Sigmoid colon (tissue), 7 donors: ENCODE measurements around the gene COX6B2. TPM values are rescaled to one million over a fixed set of nuclear protein-coding genes. Genes with fewer than 3 reads are reported as not detected.

Experiments
- DNase-seq: peaks from one replicate; pipeline ENCODE4 v3.0.0-alpha.2; 2019
- H3K27ac ChIP-seq, 4 donors: fragments of 200-600 bp; sonication (generic); one replicate each; pipeline ENCODE4 v1.5.1; 2016 to 2019; ENCODE audit warnings: mild to moderate bottlenecking in 1 of 4
- H3K27me3 ChIP-seq, 3 donors: fragments of 200-600 bp; sonication (generic); one replicate each; pipeline ENCODE4 v1.5.1; 2019; ENCODE audit warnings: mild to moderate bottlenecking in 1 of 3
- H3K36me3 ChIP-seq, 4 donors: fragments of 200-600 bp; sonication (generic); one replicate each; pipeline ENCODE4 v1.5.1; 2016 to 2019
- H3K4me1 ChIP-seq, 4 donors: fragments of 200-600 bp; sonication (generic); one replicate each; pipeline ENCODE4 v1.5.1; 2017 to 2019
- H3K4me3 ChIP-seq, 4 donors: fragments of 200-600 bp; sonication (generic); one replicate each; pipeline ENCODE4 v1.5.1; 2017 to 2019; ENCODE audit warnings: mild to moderate bottlenecking in 2 of 4, moderate library complexity in 1 of 4
- H3K9me3 ChIP-seq, 4 donors: fragments of 200-600 bp in 3 of 4; sonication (generic) in 3 of 4; one replicate each; pipeline versions ENCODE4 v1.5.1 to v1.6.1; 2013 to 2019
- EP300 ChIP-seq, 4 donors: sonication (generic); formaldehyde crosslinking; IDR thresholded peaks; one replicate each; pipeline ENCODE4 v1.6.1; 2017; ENCODE audit warnings: antibody characterized with exemption in 4 of 4
- POLR2A ChIP-seq, 2 donors: fragments of 450-650 bp; IDR thresholded peaks; one replicate each; pipeline ENCODE4 v1.6.1; 2016; ENCODE audit warnings: antibody characterized with exemption in 2 of 2, mild to moderate bottlenecking in 2 of 2, moderate library complexity in 2 of 2
- POLR2AphosphoS5 ChIP-seq, 4 donors: sonication (generic); formaldehyde crosslinking; IDR thresholded peaks; one replicate each; pipeline ENCODE4 v1.6.1; 2017; ENCODE audit warnings: antibody characterized with exemption in 4 of 4
- WGBS, 2 donors: extraction: QIAGEN DNeasy Blood & Tissue Kit; methylation state at CpG; one replicate each; pipeline ENCODE4 v1.1.7; 2013; 5-methylcytosine and 5-hydroxymethylcytosine counted together
- intact Hi-C: fragments of 100-400 bp; cut with DNase I; formaldehyde crosslinking; loops from one replicate; pipeline ENCODE4 v1.15.1; 2023
- polyA plus RNA-seq, 3 donors: library from polyadenylated mRNA; stranded (reverse); fragments of 200-250 nt; gene quantifications; one replicate each; pipeline ENCODE4 v1.2.3, GENCODE V29; 2013
- total RNA-seq, 4 donors: library from RNA; depleted of rRNA; stranded (reverse); fragments of >200 nt; gene quantifications; one replicate each; pipeline ENCODE4 v1.1.0, GENCODE V29; 2016
- TF ChIP-seq, protein P1 (sequence below), 4 experiments: fragments of 450-650 bp in 3 of 4; fragments of 200-600 bp in 1 of 4; IDR thresholded peaks; one replicate each; pipeline ENCODE4 v1.5.1; 2016 to 2019; ENCODE audit warnings: antibody characterized with exemption in 4 of 4, mild to moderate bottlenecking in 3 of 4, moderate library complexity in 2 of 4
- donor health status: healthy with polysubstance abuse.
- donor health status: Bipolar disorder and iron deficiency.
- donor health status: healthy.

Gene COX6B2
- total and polyA plus RNA-seq, 7 donors = 0.16 to 3.8 (median 0.99) TPM; not detected in 3

DNA sequence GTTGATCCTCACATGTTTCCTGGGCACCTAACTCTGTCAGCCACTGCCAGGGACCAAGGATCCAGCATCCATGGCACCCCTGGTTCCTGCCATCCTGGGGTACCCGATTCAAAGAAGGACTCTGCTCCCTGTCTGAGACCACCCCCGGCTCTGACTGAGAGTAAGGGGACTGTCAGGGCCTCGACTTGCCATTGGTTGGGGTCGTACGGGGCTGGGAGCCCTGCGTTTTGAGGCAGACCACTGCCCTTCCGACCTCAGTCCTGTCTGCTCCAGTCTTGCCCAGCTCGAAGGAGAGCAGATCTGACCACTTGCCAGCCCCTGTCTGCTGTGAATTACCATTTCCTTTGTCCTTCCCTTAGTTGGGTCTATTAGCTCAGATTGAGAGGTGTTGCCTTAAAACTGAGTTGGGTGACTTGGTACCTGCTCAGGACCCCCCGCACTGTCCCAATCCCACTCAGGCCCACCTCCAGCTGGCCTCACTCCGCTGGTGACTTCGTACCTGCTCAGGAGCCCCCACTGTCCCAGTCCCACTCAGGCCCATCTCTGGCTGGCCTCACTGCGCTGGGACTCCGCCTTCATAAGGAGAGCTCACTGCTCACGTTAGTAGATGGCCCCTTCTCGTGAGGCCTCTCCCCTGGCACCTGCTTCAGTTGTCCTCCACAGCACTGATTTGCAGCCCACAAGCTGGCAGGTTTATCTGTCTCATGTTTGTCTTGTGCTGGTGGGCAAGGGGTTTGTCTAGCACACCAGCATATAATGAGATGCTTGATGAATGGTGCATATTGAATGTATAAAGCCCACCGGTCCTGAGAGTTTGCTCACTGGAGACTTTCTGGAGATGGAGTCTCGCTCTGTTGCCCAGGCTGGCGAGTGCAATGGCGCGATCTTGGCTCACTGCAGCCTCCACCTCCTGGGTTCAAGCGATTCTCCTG, 35.1 kb upstream of the COX6B2 start:
- H3K36me3 ChIP-seq = peaks cover 17 to 38% (median 18%) of the 10 kb centered on the region in 4 donors
- no peaks in the 10 kb centered on the region for H3K27me3 ChIP-seq
- peaks cover 0 to 49% (median 42%) of the 10 kb centered on the region in 4 donors for H3K4me1 ChIP-seq
- no peak for DNase-seq
- 84 to 88% methylated on average over 21 of the region's 21 CpGs for WGBS, 2 donors
- no peaks in the 10 kb centered on the region for H3K9me3 ChIP-seq
- intact Hi-C loops = loop anchor here (5.0 kb wide), 2 partner anchors 107 to 1522 kb away; partner anchors contain the start of genes BRSK1, HSPBP1 and MYADM
- no peak overlapping the region for H3K4me3 ChIP-seq
- no peak overlapping the region for H3K27ac ChIP-seq
- TF ChIP-seq, protein P1, sequence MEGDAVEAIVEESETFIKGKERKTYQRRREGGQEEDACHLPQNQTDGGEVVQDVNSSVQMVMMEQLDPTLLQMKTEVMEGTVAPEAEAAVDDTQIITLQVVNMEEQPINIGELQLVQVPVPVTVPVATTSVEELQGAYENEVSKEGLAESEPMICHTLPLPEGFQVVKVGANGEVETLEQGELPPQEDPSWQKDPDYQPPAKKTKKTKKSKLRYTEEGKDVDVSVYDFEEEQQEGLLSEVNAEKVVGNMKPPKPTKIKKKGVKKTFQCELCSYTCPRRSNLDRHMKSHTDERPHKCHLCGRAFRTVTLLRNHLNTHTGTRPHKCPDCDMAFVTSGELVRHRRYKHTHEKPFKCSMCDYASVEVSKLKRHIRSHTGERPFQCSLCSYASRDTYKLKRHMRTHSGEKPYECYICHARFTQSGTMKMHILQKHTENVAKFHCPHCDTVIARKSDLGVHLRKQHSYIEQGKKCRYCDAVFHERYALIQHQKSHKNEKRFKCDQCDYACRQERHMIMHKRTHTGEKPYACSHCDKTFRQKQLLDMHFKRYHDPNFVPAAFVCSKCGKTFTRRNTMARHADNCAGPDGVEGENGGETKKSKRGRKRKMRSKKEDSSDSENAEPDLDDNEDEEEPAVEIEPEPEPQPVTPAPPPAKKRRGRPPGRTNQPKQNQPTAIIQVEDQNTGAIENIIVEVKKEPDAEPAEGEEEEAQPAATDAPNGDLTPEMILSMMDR (IDR thresholded peaks at IDR 0.05) = no peak
- no peak for TF ChIP-seq EP300 (IDR thresholded peaks at IDR 0.05)
- no peak for TF ChIP-seq POLR2AphosphoS5 (IDR thresholded peaks at IDR 0.05)
- TF ChIP-seq POLR2A (IDR thresholded peaks at IDR 0.05) = no peak

- no peak for DNase-seq
- peak overlapping the region in 1 of 4 donors; percentile 86 for H3K4me3 ChIP-seq
- no peaks in the 10 kb centered on the region for H3K9me3 ChIP-seq
- H3K36me3 ChIP-seq = peaks cover 17 to 38% (median 18%) of the 10 kb centered on the region in 4 donors
- no peaks in the 10 kb centered on the region for H3K27me3 ChIP-seq
- H3K27ac ChIP-seq = peak overlapping the region in 2 of 4 donors; percentile 96
- intact Hi-C loops = loop anchor here (5.0 kb wide), 2 partner anchors 106 to 1521 kb away; partner anchors contain the start of genes BRSK1, HSPBP1 and MYADM
- H3K4me1 ChIP-seq = peaks cover 0 to 61% (median 53%) of the 10 kb centered on the region in 4 donors
- TF ChIP-seq, protein P1 (IDR thresholded peaks at IDR 0.05) = no peak
- TF ChIP-seq POLR2A (IDR thresholded peaks at IDR 0.05) (no peak), EP300 (IDR thresholded peaks at IDR 0.05) (no peak), POLR2AphosphoS5 (IDR thresholded peaks at IDR 0.05) (no peak)
- 81 to 90% methylated on average over 24 of the region's 24 CpGs for WGBS, 2 donors
Measured at GRCh38 chr19:55387736-55388497, 33.4 kb upstream of the COX6B2 start.

DNA sequence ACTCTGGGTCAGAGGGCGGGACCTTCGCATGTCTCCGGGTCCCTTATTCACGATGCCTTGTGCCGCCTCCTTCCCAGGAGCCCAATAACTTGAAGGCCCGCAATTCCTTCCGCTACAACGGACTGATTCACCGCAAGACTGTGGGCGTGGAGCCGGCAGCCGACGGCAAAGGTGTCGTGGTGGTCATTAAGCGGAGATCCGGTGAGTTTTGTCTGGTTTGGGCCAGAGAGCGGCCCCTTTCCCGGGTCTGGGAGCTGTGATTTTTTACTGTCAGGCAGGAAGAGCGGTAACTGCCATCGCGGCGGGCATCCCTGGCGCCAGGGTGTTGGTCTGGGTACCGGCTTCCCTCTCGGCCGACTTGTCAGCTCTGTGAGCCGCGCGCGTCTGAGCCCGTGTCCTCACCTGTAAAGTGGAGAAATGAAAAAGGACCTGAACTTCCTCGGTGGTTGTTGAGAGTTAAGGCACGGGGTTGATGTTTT, 32.0 kb upstream of the COX6B2 start:
- TF ChIP-seq, protein P1 (IDR thresholded peaks at IDR 0.05) = no peak
- TF ChIP-seq EP300 (IDR thresholded peaks at IDR 0.05) = no peak
- TF ChIP-seq POLR2AphosphoS5 (IDR thresholded peaks at IDR 0.05) = no peak
- TF ChIP-seq POLR2A (IDR thresholded peaks at IDR 0.05) = no peak
- H3K36me3 ChIP-seq = peaks cover 15 to 33% (median 17%) of the 10 kb centered on the region in 4 donors
- no peaks in the 10 kb centered on the region for H3K9me3 ChIP-seq
- H3K4me1 ChIP-seq = peaks cover 0 to 63% (median 54%) of the 10 kb centered on the region in 4 donors
- intact Hi-C loops = loop anchor here (5.0 kb wide), 2 partner anchors 104 to 1519 kb away; partner anchors contain the start of genes BRSK1, HSPBP1 and MYADM
- H3K27ac ChIP-seq = peak overlapping the region; percentile 94 to 97 (median 96)
- DNase-seq = no peak
- H3K27me3 ChIP-seq = no peaks in the 10 kb centered on the region
- WGBS, 2 donors = 1 to 2% methylated on average over 33 of the region's 33 CpGs
- H3K4me3 ChIP-seq = peak overlapping the region; percentile 80 to 95 (median 88)

GRCh38 chr19:55385724-55386492, 31.4 kb upstream of the COX6B2 start, which contains the start of gene RPL28:
RPL28 (plus strand) TSS chr19:55385932; CDS start chr19:55386358, 426 bp downstream.
- Histone ChIP-seq H3K27ac (peak within 1 kb of the TSS; percentile 94 to 97 (median 96)), H3K4me1 (peaks cover 0 to 59% (median 54%) of the 10 kb centered on the region in 4 donors), H3K27me3 (no peaks in the 10 kb centered on the region), H3K36me3 (peaks cover 15 to 33% (median 17%) of the 10 kb centered on the region in 4 donors), H3K9me3 (no peaks in the 10 kb centered on the region), H3K4me3 (peak within 1 kb of the TSS; percentile 80 to 95 (median 88))
- DNase-seq = peak; percentile 99
- WGBS, 2 donors = 0 to 1% methylated on average over 68 of the region's 68 CpGs
- TF ChIP-seq POLR2A (IDR thresholded peaks at IDR 0.05) (peak; percentile 99), POLR2AphosphoS5 (IDR thresholded peaks at IDR 0.05) (peak; percentile 99 to 100 (median 100)), EP300 (IDR thresholded peaks at IDR 0.05) (no peak)
- TF ChIP-seq, protein P1 (IDR thresholded peaks at IDR 0.05) = no peak
- intact Hi-C loops = loop anchor here (1.0 to 5.0 kb wide), 4 partner anchors 21 to 1519 kb away; partner anchors contain the start of genes BRSK1, HSPBP1, MYADM and UBE2S
